Mesendoderm (in vitro differentiated cells): ENCODE measurements around the gene TNS1.

Experiments
- DNase-seq: peaks from one replicate; pipeline ENCODE4 v3.0.0; 2013
- H2AK5ac ChIP-seq: 2 replicates; pipeline ENCODE4 v1.6.1; 2013; ENCODE audit warnings: low read length, inconsistent platforms
- H2BK120ac ChIP-seq: 2 replicates; pipeline ENCODE4 v1.6.1; 2013; ENCODE audit warnings: low read depth, mild to moderate bottlenecking, low read length, moderate library complexity, mixed read lengths
- H2BK15ac ChIP-seq: replicated peaks from 2 replicates; pipeline ENCODE4 v1.6.1; 2013; ENCODE audit warnings: low read depth, mild to moderate bottlenecking, moderate library complexity
- H2BK5ac ChIP-seq: 2 replicates; pipeline ENCODE4 v1.6.1; 2013; ENCODE audit warnings: low read length, inconsistent platforms
- H3K18ac ChIP-seq: 2 replicates; pipeline ENCODE4 v1.6.1; 2013; ENCODE audit warnings: mild to moderate bottlenecking, low read length, mixed read lengths
- H3K23ac ChIP-seq: one replicate; pipeline ENCODE4 v1.6.1; 2013; ENCODE audit warnings: low read length
- H3K27ac ChIP-seq: 2 replicates; pipeline ENCODE4 v1.5.1; 2013; ENCODE audit warnings: low read depth, mild to moderate bottlenecking, inconsistent platforms, low read length, moderate library complexity
- H3K27me3 ChIP-seq: 2 replicates; pipeline ENCODE4 v1.6.1; 2013; ENCODE audit warnings: low read length, control low read depth, mild to moderate bottlenecking, inconsistent platforms; ENCODE audit not compliant: insufficient read depth, poor library complexity
- H3K36me3 ChIP-seq: 2 replicates; pipeline ENCODE4 v1.6.1; 2013; ENCODE audit warnings: low read length, inconsistent platforms; ENCODE audit not compliant: control insufficient read depth, insufficient read depth
- H3K4ac ChIP-seq: one replicate; pipeline ENCODE4 v1.6.1; 2013; ENCODE audit warnings: low read depth, mild to moderate bottlenecking, low read length, moderate library complexity
- H3K4me1 ChIP-seq: 2 replicates; pipeline ENCODE4 v1.6.1; 2013; ENCODE audit warnings: low read depth, low read length, inconsistent platforms; ENCODE audit not compliant: control insufficient read depth
- H3K4me2 ChIP-seq: 2 replicates; pipeline ENCODE4 v1.6.1; 2013; ENCODE audit warnings: low read length
- H3K4me3 ChIP-seq: 2 replicates; pipeline ENCODE4 v1.5.1; 2013; ENCODE audit warnings: mild to moderate bottlenecking, low read length
- H3K56ac ChIP-seq: one replicate; pipeline ENCODE4 v1.6.1; 2013; ENCODE audit warnings: low read length
- H3K79me1 ChIP-seq: 2 replicates; pipeline ENCODE4 v1.6.1; 2013; ENCODE audit warnings: low read length, inconsistent platforms
- H3K79me2 ChIP-seq: 2 replicates; pipeline ENCODE4 v1.6.1; 2013; ENCODE audit warnings: mild to moderate bottlenecking, low read length; ENCODE audit not compliant: control insufficient read depth, insufficient read depth
- H3K9ac ChIP-seq: 2 replicates; pipeline ENCODE4 v1.6.1; 2013; ENCODE audit warnings: low read length, inconsistent platforms
- H4K5ac ChIP-seq: one replicate; pipeline ENCODE4 v1.6.1; 2013; ENCODE audit warnings: low read length
- H4K8ac ChIP-seq: one replicate; pipeline ENCODE4 v1.6.1; 2013; ENCODE audit warnings: low read depth, mild to moderate bottlenecking, control low read depth, low read length, moderate library complexity
- WGBS: extraction: QIAGEN DNeasy Blood & Tissue Kit; methylation state at CpG from one replicate; pipeline ENCODE4 v1.1.7; 2013; ENCODE audit warnings: low lambda C conversion rate, missing lambda C conversion rate; ENCODE audit not compliant: insufficient coverage; ENCODE audit errors: extremely low coverage; 5-methylcytosine and 5-hydroxymethylcytosine counted together

Gene TNS1

GRCh38 chr2:217927601-217928323, 75.0 kb downstream of the TNS1 start:
- DNase-seq = no peak
- no peaks in the 10 kb centered on the region for H3K27me3 ChIP-seq
- no peak overlapping the region for H3K27ac ChIP-seq
- no peak overlapping the region for H3K9ac ChIP-seq
- no peak overlapping the region for H2AK5ac ChIP-seq
- no peaks in the 10 kb centered on the region for H3K36me3 ChIP-seq
- H2BK5ac ChIP-seq = no peak overlapping the region
- H2BK120ac ChIP-seq = no peak overlapping the region
- no peaks in the 10 kb centered on the region for H3K79me2 ChIP-seq
- H4K5ac ChIP-seq = no peak overlapping the region
- H3K4me3 ChIP-seq = no peak overlapping the region
- peak overlapping the region; percentile 15 for H3K56ac ChIP-seq
- no peak overlapping the region for H2BK15ac ChIP-seq
- no peak overlapping the region for H3K23ac ChIP-seq
- no peaks in the 10 kb centered on the region for H3K79me1 ChIP-seq
- no peak overlapping the region for H3K4me2 ChIP-seq
- WGBS = no CpG with 5 or more reads among the region's 2 CpGs
- H3K18ac ChIP-seq = no peak overlapping the region
- no peak overlapping the region for H3K4ac ChIP-seq
- H4K8ac ChIP-seq = no peak overlapping the region
- no peaks in the 10 kb centered on the region for H3K4me1 ChIP-seq

DNA sequence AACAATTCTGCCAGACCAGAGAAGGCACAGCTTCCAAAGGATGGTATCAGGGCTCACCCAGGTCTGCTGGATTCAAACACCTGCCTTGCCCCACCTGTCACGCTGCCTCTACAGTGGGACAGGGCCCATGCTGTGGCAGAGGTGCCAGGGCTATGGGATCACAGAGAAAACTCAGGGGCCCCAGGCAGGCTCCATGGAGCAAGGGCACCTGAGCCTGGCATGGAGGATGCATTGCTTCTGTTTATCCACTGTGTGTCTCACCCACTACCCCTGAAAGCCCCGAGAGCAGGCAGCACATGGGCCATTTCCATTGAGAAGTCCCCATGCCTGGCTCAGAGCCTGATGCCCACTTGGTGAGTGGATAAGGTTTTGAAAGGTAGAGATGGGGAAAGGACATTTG, 76.0 kb downstream of the TNS1 start:
- H4K5ac ChIP-seq = no peak overlapping the region
- no peak overlapping the region for H2BK5ac ChIP-seq
- H3K4me3 ChIP-seq = no peak overlapping the region
- H3K23ac ChIP-seq = no peak overlapping the region
- H3K4ac ChIP-seq = no peak overlapping the region
- H4K8ac ChIP-seq = no peak overlapping the region
- no peaks in the 10 kb centered on the region for H3K79me1 ChIP-seq
- no peaks in the 10 kb centered on the region for H3K27me3 ChIP-seq
- no peak overlapping the region for H2BK120ac ChIP-seq
- no peak overlapping the region for H2BK15ac ChIP-seq
- no peak overlapping the region for H3K27ac ChIP-seq
- no peak overlapping the region for H2AK5ac ChIP-seq
- H3K4me1 ChIP-seq = no peaks in the 10 kb centered on the region
- H3K4me2 ChIP-seq = no peak overlapping the region
- H3K79me2 ChIP-seq = no peaks in the 10 kb centered on the region
- WGBS = no CpG with 5 or more reads among the region's 2 CpGs
- DNase-seq = no peak
- H3K18ac ChIP-seq = no peak overlapping the region
- no peak overlapping the region for H3K9ac ChIP-seq
- H3K36me3 ChIP-seq = no peaks in the 10 kb centered on the region
- H3K56ac ChIP-seq = no peak overlapping the region

DNA sequence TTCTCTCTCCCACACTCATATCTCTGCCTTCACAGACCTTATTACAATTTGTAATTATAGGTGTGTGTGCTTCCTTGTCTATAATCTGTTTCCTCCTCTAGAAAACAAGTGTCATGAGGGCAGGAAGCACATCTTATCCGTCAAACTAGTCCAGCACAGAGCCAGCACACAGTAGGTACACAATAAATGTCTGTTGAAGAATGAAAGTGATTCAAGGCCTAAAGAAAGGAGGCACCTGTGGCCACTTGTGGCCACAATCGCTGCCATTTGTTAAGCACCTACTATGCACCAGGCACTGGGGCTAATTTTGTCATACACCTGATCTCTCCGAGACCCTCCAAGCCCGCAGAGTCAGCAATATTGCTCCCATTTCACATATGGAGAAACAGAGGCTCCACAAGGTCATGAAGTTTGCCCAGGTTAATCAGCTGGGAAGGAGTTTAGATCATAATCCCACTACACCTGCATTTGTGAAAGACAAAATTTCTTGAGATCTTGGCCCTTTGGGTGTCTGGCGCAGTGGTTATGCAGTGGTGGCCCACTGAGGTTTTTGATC, 78.4 kb downstream of the TNS1 start:
- Histone ChIP-seq H3K79me2 (no peaks in the 10 kb centered on the region), H3K27ac (no peak overlapping the region), H3K4ac (no peak overlapping the region), H3K18ac (no peak overlapping the region), H2BK15ac (no peak overlapping the region), H2BK120ac (no peak overlapping the region), H2BK5ac (no peak overlapping the region), H3K9ac (no peak overlapping the region), H3K4me2 (no peak overlapping the region), H3K4me3 (no peak overlapping the region), H3K79me1 (no peaks in the 10 kb centered on the region), H3K23ac (no peak overlapping the region), H4K8ac (no peak overlapping the region), H3K4me1 (peaks cover 14% of the 10 kb centered on the region), H4K5ac (no peak overlapping the region), H3K36me3 (no peaks in the 10 kb centered on the region), H3K56ac (no peak overlapping the region), H3K27me3 (no peaks in the 10 kb centered on the region), H2AK5ac (no peak overlapping the region)
- no peak for DNase-seq
- WGBS = no CpG with 5 or more reads among the region's 5 CpGs

DNA sequence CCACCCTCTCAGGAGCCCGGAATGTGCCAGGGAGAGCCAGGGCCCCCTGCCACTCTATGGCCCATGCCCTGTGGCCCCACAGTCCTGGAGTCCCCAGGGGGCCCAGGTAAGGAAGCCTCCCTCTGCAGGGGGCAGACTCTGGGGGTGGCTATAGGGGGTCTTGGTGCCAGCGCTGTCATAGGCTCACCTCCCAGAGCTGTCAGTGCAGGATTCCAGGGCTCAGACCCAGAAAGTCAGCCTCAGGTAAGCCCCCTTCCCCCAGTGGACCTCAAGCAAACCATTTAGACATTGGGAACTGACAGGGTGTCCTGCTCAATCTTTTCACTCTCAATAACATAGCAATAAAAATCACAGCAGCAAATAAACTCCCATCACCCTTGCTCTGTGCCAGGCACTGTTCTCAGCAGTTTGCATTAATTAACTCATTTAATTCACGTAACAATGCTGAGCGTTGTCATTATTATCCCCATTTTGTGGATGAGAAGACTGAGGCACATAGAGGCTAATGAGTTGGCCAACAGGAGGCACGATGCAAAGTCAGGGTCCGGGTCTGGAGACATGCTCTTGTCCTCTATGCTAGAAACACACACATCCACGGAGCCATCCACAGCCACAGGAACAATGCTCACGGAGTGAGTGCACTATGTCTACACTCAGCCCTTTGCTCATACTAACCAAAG, 79.6 kb downstream of the TNS1 start:
- DNase-seq = no peak
- Histone ChIP-seq H3K79me1 (no peaks in the 10 kb centered on the region), H3K18ac (no peak overlapping the region)

DNA sequence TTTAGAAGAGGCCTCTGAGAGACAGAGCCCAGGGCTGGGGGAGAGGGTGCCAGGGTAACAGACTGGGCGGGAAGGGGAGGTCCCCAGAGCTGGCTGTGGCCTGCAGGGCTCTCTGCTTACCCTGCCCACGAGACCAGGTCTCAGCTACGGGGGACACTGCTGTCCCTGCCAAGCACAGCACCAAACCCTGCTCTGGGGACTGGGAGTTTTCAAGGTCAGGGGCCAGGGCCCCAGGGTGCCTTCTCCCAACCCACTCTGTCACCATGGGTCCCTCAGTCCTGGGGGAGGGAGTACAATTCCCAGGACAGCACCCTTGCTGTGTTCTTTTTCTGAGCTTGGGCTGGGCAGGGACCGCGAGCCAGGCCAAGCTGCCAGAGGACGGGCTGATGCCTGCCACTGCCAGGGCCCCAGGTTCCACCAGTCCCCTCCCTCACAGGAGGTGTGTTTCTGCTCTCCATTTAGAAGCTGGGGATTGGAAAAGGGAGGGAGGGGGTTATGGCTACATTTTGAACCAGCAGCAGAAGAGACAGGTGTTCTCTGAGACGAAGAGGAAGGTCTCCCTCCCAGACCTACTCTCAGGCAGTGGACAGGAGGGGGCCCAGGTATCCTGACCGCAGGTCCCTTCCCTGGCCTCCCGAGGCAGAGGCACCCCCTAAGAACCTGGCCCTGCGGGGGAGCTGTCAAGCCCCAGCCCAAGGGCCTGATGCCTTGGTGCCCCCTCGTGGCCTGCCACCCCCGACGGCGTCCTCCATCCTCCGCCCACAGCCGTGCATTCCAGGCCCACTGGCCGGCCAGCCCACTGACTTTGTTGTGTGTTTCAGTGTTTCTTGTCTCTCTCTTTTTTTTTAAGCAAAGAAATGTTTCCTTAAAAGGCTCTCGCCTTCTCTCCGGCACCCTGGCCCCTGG, 80.4 kb downstream of the TNS1 start:
- H2BK5ac ChIP-seq = no peak overlapping the region
- peak overlapping the region; percentile 10 for H3K56ac ChIP-seq
- no peak overlapping the region for H2AK5ac ChIP-seq
- no peak overlapping the region for H3K23ac ChIP-seq
- H3K27me3 ChIP-seq = no peaks in the 10 kb centered on the region
- H3K4me1 ChIP-seq = peaks cover 19% of the 10 kb centered on the region
- H3K9ac ChIP-seq = no peak overlapping the region
- no peak overlapping the region for H3K4me3 ChIP-seq
- no peak overlapping the region for H2BK15ac ChIP-seq
- no peaks in the 10 kb centered on the region for H3K79me2 ChIP-seq
- no peak overlapping the region for H4K8ac ChIP-seq
- DNase-seq = no peak
- no peak overlapping the region for H4K5ac ChIP-seq
- H3K27ac ChIP-seq = no peak overlapping the region
- H3K4me2 ChIP-seq = no peak overlapping the region
- H3K79me1 ChIP-seq = no peaks in the 10 kb centered on the region
- H3K18ac ChIP-seq = no peak overlapping the region
- H3K36me3 ChIP-seq = no peaks in the 10 kb centered on the region
- no peak overlapping the region for H3K4ac ChIP-seq
- no peak overlapping the region for H2BK120ac ChIP-seq
- WGBS = no CpG with 5 or more reads among the region's 19 CpGs

More for the DNA sequence above, 79.6 kb downstream of the TNS1 start:
- H3K36me3 ChIP-seq = no peaks in the 10 kb centered on the region
- H3K4ac ChIP-seq = no peak overlapping the region
- H4K8ac ChIP-seq = no peak overlapping the region
- no peaks in the 10 kb centered on the region for H3K79me2 ChIP-seq
- no peak overlapping the region for H3K4me3 ChIP-seq
- H2AK5ac ChIP-seq = no peak overlapping the region
- no peak overlapping the region for H2BK5ac ChIP-seq
- H4K5ac ChIP-seq = no peak overlapping the region
- H3K23ac ChIP-seq = no peak overlapping the region
- no peak overlapping the region for H2BK15ac ChIP-seq
- no peak overlapping the region for H3K4me2 ChIP-seq
- no peaks in the 10 kb centered on the region for H3K27me3 ChIP-seq
- no peak overlapping the region for H3K56ac ChIP-seq
- peaks cover 17% of the 10 kb centered on the region for H3K4me1 ChIP-seq
- WGBS = no CpG with 5 or more reads among the region's 8 CpGs
- H3K27ac ChIP-seq = no peak overlapping the region
- no peak overlapping the region for H2BK120ac ChIP-seq
- no peak overlapping the region for H3K9ac ChIP-seq
